Stimulated activated CD8-positive, alpha-beta memory T cell treated with anti-CD3 and anti-CD28 coated beads, Interleukin-4, amount 100 ng/mL, for 4 hours (primary cell): Measurements from ENCODE around the gene AARS2.

Source experiments
- DNase-seq, 2 donors: peaks; one replicate each; pipeline ENCODE4 v3.0.0-alpha.2; 2020; ENCODE audit warnings: low read depth in 2 of 2, low spot score in 1 of 2

The AARS2 gene

DNA sequence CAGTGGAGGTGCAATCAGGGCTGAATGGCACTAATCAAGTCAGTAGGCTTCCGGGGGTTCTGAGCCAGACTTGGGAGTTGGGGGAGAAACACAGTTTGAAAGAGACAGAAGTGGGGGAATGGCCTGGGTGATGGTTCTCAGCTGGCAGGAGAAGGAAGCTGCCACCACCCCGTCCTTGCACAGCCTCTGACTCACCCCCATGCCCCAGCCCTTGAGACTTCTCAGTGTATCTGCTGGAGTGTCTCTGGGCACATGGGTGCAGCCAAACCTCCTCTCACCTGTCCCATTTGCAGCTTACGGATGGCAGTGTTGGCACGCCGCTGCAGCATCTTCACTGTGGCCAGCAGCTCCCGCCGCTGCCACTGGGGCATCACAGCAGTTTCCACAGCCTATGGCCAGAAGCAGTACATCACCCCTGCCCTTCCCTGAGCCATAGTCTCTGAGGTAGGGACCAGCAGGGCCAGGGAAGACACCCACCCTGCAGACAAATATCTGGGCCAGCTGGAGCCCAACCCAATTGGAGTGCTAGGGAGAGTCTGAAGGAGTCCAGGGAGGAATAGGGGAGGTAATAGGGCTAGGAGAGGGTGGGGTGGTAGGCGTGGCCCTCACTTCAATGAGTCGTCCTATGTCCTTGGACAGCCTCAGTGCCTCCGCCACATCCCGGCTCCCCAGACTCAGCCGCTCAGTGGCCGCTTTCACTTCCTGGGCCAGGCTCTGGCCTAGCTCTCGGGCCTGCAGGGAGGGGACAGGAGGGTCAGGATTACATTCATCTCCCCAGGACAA lies 11.2 kb downstream of the AARS2 start:
- DNase-seq = no peak

DNA sequence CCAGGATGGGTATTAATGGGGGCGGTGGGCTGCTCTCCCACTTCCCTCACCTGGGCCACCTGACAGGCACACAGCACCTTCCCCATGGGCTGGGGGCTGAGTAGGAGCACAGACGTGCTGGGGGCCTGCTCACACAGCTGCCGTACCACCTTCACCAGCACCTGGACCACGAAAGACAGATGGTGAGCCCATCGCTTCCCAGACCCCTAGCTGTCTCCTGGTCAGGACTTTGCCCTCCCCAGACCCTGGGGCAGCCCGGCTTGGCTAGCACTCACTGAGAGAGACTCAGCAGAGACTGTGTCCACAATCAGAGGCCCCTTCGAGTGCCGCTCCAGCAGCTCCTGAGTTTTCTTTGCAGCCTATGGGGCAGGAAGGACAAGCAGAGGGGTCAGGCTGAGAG lies 12.0 kb downstream of the AARS2 start:
- no peak for DNase-seq

DNA sequence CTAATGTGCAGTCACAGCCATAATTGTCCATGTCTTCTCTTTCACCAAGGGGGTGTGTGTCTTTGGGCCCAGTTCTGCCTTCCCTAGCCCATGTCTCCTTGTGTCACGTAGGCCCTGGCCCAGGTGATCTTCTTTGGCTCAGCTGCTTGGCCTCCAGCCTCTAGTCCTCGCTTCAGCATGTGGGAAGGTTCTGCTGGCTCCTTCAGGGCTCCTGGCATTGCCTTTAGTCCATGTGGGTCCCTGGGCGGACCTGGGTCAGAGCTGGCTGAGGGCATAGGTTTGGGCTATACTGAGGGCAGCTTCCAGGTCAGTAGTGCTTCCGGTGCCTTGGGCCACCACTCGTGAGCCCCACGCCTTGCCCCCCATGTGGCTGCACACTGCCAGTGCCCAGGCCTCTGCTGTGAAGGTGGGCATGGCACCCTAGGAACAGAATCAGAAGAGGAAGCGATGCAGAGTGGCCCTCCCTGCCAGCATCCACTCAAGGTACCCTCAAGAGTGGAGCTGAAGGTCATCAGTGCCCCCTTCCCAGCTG lies 12.8 kb downstream of the AARS2 start:
- no peak for DNase-seq

DNA sequence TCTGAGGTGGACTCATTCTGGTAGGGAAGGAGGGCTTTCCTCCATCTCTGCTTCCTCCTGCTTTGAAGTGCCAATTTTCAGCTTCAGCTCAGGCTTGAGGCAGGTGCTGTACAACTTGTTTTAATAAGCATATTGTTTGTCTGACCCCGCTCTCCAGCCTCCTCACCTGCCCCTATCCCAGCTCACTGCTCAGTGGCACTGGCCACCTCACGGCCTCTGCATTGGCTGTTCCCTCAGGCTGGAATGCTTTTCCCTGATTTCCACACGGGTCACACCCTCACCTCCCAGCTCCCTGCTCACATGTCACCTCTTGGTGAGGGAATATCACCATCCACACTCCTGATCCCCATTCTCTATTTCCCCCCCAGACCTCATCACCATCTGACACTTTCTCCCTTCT lies 14.3 kb downstream of the AARS2 start:
- no peak for DNase-seq

DNA sequence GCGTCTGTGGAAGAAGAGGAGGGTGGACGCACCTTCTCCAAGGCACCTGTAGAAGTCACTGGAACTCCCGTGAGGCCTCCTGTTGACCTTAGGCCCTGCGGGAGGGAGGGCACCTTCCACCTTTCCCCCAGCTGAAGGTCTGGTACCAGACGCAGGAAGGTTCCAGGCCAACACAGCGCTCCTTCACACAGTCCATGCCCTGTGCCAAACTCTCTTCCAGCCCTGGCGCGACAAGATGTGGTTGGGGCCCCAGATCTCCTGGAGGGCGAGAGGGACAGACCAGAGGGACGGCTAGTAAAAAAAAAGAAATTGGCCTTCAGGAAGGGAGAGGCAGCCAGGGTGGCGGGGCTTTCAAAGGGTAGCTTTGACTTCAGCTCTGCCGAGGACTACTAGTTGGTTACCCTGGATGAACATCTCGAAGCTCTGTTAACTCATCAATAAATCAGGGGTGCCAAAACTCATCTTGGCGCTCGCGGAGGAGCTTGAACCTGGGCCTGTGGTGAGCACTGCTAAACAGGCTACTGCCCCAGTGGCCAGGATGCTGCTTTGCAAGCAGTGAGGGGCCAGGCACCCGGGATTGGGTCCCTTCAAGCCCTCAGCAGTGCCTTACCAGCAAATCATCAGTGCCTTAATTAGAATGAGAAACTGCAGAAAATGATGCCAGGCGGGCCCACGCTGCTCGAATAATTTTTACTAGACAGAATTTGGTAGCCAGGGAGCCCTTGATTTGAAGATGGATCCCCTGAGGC lies 14.9 kb downstream of the AARS2 start:
- DNase-seq = no peak

DNA sequence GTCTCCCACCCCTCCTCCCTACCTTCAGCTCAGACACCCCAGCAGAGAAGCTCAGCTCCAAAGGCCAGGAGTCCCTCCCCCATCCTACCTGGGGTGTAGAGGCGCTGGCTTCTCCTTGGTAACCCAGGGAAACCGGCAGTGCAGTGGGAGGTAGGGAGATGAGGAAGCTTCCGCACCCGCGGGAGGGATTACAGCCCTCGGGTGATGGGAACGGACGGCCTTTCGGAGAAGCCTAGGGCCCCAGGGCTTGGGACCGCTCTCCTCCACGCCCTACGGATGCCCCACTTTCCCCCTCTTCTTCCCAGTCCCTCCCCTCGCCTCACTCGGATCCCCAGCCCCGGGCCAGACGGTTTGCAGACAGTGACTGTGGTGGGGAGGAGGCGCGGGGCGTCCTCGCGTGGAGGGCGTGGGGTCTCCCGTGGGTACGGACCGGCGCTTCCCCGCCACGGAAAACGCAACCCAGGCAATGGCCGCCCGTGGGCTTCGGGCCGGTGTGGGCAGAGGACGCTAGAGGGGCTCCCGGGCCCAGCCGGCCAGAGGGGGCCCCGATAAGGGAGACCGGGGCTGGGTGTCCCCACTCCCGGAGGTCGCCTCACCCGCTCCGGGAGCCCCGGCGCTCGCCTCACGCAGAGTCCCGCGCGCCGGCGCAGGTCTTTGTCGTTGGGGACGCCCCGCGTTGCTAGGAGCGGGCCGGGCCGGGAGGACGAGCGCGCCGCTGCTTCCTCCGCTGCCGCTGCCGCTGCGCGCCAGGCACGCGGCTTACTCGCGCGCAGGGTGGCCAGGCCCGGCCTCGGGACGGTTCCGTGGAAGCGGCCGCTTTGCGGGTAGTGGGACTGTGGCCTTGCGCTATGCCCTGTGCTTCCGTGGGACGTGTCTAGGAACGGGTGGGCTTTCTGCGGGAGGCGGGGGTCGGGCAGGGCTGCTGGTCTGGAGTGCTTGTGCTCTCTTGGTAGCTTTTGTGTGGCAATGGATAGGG lies 15.8 kb downstream of the AARS2 start:
- DNase-seq = no peak

DNA sequence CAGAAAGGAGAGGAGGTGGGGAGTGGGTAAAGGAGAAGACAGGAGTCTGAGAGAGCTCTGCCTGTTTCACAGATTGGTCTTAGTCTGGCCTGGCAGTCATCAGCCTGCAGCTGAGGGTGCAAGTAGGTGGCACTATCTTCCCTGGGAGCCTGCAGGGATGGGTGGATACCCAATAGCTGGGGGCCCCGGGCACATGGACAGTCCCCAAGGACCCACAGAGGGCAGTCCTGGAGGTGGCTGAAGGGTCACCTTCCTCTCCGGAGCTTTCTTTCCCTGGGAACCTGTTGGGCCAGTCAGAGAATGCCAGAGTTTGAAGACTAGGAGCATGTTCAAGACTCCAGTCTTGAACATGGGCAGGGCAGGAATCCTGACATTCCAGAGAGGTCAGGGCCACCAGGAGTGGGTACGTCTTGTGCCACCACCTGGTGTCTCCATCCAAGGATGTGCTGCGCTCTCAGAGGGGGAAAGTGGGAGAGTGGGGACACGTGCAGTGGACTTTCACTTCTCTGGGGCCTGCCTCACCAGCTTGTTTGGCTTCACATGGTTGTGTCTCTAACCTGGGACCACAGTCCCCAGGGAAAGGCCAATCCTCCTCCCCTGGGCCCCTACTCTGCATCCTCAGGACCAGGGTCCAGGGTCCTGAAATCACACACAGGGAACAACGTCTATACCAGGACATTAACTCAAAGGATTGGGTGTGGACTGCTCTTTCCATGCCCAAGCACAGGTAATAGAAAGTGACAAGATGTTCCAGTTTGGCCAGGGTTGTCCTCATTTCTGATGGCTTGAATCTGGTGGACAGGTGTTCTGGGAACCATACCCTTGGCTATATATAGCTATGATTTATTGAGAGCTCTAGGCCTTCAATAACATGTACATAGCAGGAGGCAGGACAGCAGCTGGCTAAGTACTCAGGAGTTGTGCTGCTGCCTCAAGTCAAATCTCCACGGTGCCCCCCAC lies 18.0 kb downstream of the AARS2 start:
- no peak for DNase-seq

DNA sequence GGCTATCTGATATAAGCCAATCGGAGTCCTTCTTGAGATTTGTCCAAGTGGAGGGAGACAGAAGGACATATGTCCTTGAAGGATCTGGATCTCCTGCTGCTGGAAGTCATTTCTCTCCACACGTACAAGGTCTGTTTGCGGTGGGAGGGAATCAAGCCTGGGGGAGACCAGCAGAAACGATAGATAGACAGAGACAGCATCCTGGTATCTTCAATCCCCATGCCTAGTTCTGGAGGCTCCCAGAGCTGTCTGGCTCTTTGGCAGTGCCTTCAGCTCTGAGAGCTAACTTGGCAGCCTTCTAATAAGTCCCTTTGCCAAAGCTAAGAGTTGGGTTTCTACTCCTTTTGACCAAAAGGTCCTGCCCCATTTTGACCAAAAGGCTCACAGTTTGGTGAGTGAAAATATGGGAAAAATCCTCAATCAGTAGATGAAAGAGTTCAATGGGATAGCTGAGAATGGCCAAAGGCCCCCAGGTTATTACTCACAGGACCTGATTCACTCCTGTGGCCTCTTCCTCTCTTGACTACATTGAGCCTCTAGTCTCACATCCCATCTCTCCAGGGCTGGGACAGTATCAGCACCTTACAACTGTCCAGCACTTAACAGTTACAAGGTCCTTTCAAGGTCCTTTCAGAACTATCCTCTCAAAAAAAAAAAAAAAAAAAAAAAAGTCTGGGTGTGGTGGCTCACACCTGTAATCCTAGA lies 20.3 kb downstream of the AARS2 start:
- DNase-seq = no peak

DNA sequence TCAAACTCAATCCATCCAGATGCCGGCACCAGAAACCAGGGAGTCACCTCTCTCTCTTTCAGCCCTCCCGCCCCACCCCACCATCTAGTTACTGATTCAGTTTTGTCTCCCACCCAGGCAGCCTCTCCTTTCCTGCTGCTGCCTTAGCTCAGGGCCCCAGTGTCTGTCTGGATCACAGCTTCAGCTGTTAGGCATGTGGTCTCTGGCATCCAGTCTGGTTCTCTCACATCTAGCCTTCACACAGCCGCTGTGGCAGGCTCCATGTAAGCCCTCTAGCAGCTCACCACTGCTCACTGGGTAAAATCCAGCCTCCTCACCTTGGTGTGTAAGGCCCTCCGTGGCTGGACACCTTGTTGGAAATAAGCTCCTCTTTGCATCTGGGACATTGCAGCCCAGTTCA lies 21.3 kb downstream of the AARS2 start:
- no peak for DNase-seq

DNA sequence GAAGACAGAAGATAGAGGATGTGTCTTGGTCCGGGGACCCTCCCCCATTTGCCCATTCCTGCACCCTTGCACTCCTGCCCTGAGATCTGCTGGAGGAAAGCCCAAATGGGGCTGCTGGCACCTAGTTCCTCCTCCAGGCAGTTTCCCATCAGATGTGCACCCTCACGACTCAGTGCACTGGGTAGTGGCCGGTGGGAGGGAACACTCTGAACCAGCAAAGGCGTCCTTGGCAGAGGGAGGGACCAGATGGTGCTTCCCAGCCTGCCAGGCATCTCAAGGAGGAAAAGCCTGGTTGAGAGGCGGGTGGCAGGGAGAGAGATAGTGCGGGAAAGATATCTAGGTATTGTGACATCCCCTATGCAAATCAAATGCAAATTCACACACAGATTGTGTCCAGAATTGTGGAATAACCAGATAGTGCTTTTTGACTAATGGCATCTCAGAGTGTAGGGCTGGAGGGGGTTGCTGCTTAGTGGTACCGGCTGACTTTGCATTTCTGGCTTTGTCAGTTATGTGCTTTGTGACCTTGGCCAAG lies 23.4 kb downstream of the AARS2 start:
- no peak for DNase-seq

DNA sequence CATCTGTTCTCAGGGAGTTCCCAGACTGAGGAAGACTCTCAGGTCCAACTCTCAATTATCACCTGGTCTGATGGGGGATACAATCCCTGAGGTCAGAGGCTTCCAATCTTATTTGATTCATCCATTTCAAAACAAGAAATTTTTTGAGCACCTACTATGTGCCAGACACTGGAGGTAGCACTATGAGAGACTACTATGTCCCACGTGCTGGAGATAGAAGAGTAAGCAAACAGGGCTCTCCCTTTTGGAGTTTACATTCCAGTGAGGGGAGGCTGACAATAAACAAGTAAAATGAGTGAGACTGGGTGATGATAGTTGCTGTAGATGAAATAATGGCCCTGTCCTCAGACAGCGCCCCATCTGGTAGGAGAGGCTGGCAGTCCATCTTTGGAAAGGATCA lies 26.4 kb downstream of the AARS2 start:
- no peak for DNase-seq

DNA sequence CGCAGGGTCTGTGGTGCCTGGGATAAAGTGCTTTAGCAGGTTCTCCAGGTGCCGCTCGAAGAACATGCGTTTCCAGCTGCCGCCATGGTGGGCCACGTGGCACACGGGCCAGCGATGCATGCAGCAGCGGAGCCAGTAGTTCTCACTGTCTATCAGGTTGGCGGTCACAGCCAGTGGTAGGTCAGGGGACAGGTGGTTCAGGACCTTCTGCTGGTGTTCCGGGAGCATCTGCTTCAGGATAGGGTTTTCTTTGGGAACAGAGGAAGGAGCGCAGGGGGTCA lies 26.9 kb downstream of the AARS2 start:
- DNase-seq = no peak

DNA sequence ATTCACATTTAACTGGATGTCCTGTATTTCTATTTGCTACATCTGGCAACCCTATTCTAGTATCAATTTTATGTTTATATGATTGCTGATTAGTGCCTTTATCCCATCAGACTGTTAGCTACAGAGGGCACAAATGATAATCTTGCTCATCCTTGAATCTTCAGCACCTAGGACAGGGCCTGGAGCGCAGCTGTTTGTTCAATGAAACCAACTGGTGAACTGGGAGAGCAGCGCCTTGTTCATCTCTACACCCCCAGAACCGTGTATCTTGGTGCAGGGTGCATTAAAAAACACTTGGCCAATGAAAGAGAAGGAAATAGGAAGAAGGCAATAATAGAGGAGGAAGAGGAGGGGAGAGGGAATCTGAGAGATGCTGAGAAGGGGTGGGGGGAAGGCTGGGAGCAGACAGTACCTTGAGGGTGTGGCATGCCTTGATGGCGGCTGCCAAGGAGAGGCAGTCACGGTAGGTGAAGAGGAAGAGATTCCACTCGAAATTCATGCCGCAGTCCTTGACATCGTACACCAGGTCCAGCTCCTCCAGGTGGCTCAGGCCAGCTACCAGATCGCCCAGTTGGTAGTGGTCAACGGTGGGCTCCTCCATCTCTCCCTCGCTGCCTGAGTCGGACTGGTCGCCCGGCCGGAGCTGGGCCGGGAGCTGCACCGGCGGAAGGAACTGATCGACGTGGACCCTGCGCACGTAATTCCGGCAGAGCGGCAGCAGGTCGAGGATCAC lies 27.4 kb downstream of the AARS2 start:
- DNase-seq = no peak

DNA sequence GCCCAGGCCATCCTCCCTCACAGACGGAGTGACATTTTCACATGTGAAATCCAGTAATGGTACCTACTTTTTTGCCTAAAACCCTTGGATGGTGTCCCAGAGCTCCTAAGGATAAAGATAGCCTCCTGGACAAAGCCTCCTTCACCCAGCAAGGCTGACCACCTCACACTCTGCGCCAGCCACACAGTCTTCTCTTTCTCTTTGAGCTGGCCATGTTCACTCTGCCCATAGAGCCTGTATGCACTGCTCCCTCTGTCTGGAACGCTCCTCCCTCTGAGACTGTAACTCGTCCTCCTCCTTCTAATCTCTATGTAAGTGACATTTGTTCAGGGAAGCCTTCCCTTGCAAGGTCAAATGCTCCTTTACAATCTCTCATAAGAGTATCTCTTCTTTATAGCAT lies 28.3 kb downstream of the AARS2 start:
- DNase-seq = no peak

DNA sequence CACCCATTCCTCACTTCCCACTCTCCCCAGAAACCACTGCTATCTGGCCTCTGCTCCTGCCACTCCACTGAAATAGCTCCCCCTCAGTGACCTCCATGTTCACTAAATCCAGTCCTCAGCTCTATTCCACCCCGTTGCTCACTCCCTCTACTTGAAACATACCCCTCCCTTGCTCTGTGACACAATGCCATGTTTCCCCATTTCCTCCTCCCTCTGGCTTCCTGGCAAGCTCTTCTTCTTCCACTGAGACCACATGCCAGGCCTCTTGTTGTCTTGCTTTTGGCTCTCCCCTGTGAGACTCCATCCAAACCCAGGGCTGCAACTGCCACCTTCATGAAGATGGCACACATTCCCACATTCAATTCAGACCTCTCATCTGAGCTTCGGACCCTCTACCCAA lies 29.0 kb downstream of the AARS2 start:
- no peak for DNase-seq

DNA sequence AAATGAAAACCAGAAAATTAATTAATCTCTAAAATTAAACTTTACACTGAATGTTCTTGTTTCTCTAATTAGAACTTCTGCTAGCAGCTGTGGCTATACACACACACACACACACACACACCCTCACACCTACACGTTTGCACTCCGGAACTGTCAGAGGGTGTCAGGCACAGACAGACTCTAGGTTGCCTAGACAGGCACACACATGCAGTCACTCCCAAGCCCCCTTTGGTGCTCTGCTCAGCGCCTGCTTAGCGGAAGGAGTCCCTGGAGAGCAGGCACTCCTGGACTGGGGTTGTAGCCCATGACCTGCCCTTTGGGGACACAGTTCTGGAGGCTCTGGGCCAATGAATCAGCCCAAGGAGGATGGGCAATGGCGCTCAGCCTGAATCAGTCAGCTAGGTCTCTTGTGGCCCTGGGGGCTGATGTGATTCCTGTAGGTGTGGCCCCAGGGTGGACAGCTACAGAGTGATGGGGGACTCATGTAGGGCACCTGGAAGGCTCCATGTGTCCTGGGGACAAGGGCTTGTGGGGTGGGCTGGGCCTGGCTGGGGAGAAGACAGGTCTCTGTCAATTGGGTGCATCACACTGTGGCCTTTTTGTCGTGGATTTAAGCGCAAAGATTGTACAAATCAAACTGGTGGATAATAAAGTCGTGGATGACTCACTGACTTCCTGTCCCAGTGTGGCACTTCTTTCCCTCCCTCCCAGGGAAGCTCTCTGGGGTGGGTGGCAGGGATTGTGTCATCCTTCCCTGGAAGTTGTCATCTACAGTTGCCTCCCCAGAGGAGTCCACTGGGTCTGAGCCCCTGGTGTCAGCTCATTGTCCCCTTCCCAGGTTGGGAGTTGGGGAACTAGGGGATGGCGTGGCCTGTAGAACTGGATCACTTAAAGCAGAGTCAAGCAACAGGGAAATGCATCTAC lies 34.1 kb downstream of the AARS2 start:
- DNase-seq = no peak

DNA sequence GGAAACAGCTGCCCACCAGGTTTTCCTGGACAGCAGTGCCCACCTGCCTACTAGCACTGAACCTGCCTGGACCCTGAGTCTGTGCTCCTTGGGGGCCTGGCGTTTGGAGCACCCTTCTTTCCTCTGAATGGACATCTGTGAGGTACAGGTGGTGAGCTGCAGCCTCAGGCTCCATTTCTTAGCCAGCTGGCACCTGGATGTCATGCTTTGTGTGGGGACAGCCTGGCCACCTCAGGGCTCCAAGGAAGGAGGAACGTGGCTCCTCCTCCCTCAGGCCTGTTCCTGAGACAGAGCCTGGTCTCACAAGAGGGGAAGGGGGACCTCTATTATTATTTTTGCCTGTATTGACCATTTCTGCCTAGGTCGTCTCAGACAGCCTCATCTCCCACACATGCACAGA lies 34.8 kb downstream of the AARS2 start:
- DNase-seq = no peak

DNA sequence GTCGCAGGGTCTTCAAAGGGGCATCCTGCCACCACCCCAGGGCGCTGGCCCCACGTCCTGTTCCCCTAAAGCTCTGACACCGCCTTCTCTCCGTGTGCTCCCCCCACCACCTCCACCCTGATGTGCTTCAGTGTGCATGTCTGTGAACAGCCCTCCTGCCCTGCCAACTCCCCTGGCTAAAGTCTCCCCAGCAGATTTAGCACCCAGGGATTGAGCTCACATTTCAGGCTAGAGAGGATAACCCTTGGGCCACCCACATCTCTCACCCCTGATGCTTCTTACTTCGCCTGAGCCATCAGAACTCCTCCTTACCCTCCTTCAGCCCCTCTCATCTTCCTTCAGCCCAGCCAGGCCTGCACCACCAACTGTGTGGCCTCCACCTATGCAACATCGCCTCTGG lies 35.4 kb downstream of the AARS2 start:
- no peak for DNase-seq
